ENCODE data around the gene RHEB.

DNA sequence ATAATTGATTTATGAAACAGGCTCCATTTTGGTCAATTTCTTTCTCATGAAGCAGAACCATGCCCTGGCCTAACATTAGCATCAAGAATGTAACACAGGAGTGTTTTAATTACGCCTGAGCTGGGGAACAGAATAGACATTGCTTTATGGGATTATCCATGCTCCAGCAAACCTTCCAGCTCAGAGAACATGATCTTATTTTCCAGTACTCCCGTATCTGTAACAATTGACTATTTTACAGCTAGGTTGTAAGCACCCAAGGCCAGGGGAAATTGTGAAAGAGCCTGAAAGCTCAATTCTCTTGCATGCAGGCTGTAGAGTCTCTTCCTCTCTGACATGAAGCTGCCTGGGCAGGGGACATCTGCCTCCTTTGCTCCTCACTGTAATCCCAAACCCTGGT lies 49.0 kb downstream of the RHEB start:
- TF ChIP-seq, protein P1, sequence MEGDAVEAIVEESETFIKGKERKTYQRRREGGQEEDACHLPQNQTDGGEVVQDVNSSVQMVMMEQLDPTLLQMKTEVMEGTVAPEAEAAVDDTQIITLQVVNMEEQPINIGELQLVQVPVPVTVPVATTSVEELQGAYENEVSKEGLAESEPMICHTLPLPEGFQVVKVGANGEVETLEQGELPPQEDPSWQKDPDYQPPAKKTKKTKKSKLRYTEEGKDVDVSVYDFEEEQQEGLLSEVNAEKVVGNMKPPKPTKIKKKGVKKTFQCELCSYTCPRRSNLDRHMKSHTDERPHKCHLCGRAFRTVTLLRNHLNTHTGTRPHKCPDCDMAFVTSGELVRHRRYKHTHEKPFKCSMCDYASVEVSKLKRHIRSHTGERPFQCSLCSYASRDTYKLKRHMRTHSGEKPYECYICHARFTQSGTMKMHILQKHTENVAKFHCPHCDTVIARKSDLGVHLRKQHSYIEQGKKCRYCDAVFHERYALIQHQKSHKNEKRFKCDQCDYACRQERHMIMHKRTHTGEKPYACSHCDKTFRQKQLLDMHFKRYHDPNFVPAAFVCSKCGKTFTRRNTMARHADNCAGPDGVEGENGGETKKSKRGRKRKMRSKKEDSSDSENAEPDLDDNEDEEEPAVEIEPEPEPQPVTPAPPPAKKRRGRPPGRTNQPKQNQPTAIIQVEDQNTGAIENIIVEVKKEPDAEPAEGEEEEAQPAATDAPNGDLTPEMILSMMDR (IDR thresholded peaks at IDR 0.05) = no peak
- no peak for TF ChIP-seq ZFX (IDR thresholded peaks at IDR 0.05; ENCODE audit: borderline replicate concordance)
